DMS53 treated with DMSO at 0.1 percent for 48 hours (cell line): ENCODE measurements around the gene PRKCA.
"Not testable (repeated sequence)": the region's sequence is repeated elsewhere in the genome, so short reads cannot be mapped to it uniquely, and the experiment has no call there.

Experiments used
- DNase-seq: peaks from one replicate; lab custom pipeline; 2025; ENCODE audit not compliant: unreplicated experiment; lab: John Stamatoyannopoulos, UW

The PRKCA gene

GRCh38 chr17:66602659-66603384, 300.4 kb downstream of the PRKCA start:
- DNase-seq, result no peak

GRCh38 chr17:66604376-66604775, 302.0 kb downstream of the PRKCA start:
- DNase-seq, result no peak

GRCh38 chr17:66605541-66605940, 303.1 kb downstream of the PRKCA start:
- no peak for DNase-seq

GRCh38 chr17:66610361-66611133, 308.1 kb downstream of the PRKCA start:
- DNase-seq, result no peak

GRCh38 chr17:66611397-66611796, 309.0 kb downstream of the PRKCA start:
- DNase-seq, result no peak

GRCh38 chr17:66612993-66613392, 310.6 kb downstream of the PRKCA start:
- DNase-seq, result no peak

GRCh38 chr17:66614469-66614868, 312.1 kb downstream of the PRKCA start:
- DNase-seq, result no peak

- no peak for DNase-seq
Measured at GRCh38 chr17:66619206-66619605, 316.8 kb downstream of the PRKCA start.

- DNase-seq, result no peak
Measured at GRCh38 chr17:66620528-66620927, 318.1 kb downstream of the PRKCA start.

- not testable (repeated sequence) for DNase-seq
Measured at GRCh38 chr17:66624630-66625029, 322.2 kb downstream of the PRKCA start.

GRCh38 chr17:66625311-66625767, 322.9 kb downstream of the PRKCA start:
- DNase-seq, result peak; percentile 48

GRCh38 chr17:66627985-66628384, 325.6 kb downstream of the PRKCA start:
- DNase-seq, result no peak

GRCh38 chr17:66629762-66630161, 327.3 kb downstream of the PRKCA start:
- no peak for DNase-seq

- DNase-seq, result no peak
Measured at GRCh38 chr17:66630379-66630778, 328.0 kb downstream of the PRKCA start.

GRCh38 chr17:66630828-66631472, 328.5 kb downstream of the PRKCA start:
- DNase-seq, result no peak

- DNase-seq, result no peak
Measured at GRCh38 chr17:66632731-66633130, 330.3 kb downstream of the PRKCA start.

- no peak for DNase-seq
Measured at GRCh38 chr17:66633317-66633965, 331.0 kb downstream of the PRKCA start.

GRCh38 chr17:66634193-66634592, 331.8 kb downstream of the PRKCA start:
- DNase-seq, result no peak

- no peak for DNase-seq
Measured at GRCh38 chr17:66635386-66636045, 333.1 kb downstream of the PRKCA start.

GRCh38 chr17:66636111-66636510, 333.7 kb downstream of the PRKCA start:
- DNase-seq, result no peak

GRCh38 chr17:66637491-66637890, 335.1 kb downstream of the PRKCA start:
- no peak for DNase-seq
